Measurements from ENCODE around the gene IGFL4. TPM values are rescaled to one million over a fixed set of nuclear protein-coding genes. Genes with fewer than 3 reads are reported as not detected.

Gene IGFL4
- total RNA-seq, 2 donors from 2014 or later, result not detected

DNA sequence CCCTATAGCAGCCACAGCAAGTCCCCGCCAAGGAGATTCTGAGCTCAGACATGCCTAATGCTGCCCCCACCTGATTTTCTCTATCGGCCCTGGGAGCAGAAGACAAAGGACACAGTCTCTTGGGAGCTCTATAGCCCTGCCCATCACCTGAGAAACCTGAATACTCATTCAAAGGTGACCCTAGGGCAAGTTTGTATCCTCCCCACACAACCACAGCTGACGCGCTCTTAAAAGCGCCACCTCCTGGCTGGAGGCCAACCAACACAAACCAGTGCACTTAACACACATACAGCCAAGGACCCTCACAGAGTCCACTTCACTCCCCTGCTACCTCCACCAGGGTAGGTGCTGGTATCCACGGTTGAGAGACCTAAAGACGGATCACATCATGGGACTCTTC is 8.8 kb upstream of the IGFL4 start:
- H3K4me3 Mint-ChIP-seq, result no peak overlapping the region
- no peak overlapping the region for H3K27ac Mint-ChIP-seq
- H3K36me3 Mint-ChIP-seq (ENCODE audit: insufficient read depth in 2 of 2), result peaks cover 2 to 3% of the 10 kb centered on the region in 2 donors
- H3K27me3 Mint-ChIP-seq (ENCODE audit: low read depth), result peaks cover 73% of the 10 kb centered on the region
- ATAC-seq (replicated peaks in 1 of 2), result no peak
- H3K4me1 Mint-ChIP-seq (ENCODE audit: low read depth), result no peaks in the 10 kb centered on the region
- DNase-seq, result no peak
- peaks cover 0 to 4% of the 10 kb centered on the region in 2 donors for H3K9me3 Mint-ChIP-seq

DNA sequence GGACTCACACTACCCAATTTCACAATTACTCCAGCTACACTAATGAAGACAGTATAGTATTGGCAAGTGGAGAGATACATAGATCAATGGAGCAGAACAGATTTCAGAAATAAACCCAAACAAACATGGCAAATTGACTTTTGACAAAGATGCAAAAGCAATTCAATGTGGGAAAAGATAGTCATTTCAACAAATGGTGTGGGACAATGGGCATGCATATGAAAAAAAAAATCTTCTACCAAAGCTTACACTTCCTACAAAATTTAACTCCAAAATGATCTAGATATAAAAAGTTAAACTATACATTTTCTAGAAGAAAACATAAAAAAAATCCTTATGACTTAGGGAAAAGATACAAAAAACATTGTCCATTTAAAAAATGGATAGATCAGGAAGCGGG is 2.7 kb upstream of the IGFL4 start:
- Mint-ChIP-seq H3K4me3 (no peak overlapping the region), H3K4me1 (ENCODE audit: low read depth) (peaks cover 7% of the 10 kb centered on the region), H3K36me3 (ENCODE audit: insufficient read depth in 2 of 2) (peaks cover 6 to 8% of the 10 kb centered on the region in 2 donors), H3K27me3 (ENCODE audit: low read depth) (peaks cover 82% of the 10 kb centered on the region), H3K9me3 (peaks cover 1 to 7% of the 10 kb centered on the region in 2 donors), H3K27ac (no peak overlapping the region)
- ATAC-seq (replicated peaks in 1 of 2) (no peak), DNase-seq (no peak)

DNA sequence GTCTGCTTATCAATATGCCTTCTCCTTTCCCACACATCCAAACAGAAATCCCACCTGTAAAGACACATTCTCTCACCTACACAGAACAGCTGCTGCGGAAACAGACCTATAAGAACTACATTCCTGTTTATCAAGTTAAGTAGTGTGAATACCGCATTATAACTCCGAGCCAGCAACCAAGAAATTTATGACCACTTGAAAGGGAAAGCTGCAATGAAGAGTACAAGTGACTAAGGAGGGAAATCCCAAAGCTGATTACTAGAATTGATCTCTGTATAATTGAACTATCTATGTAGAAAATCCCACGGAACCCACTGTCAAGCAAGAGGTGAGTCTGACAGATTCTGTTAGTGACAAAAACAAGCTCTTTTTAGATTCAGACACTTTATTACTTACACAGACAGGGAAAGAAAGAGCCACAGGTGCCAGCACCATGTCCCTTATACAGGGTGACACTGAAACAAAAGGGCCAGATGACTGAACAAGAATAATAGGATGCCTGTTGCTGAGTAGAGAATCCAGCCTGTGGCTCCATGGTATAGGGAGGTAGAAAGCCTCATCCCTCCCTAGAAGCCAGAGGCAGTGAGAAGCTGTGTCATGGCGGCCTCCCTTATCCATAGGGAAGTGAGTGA is 1.6 kb upstream of the IGFL4 start:
- H3K27me3 Mint-ChIP-seq (ENCODE audit: low read depth), result peaks cover 74% of the 10 kb centered on the region

DNA sequence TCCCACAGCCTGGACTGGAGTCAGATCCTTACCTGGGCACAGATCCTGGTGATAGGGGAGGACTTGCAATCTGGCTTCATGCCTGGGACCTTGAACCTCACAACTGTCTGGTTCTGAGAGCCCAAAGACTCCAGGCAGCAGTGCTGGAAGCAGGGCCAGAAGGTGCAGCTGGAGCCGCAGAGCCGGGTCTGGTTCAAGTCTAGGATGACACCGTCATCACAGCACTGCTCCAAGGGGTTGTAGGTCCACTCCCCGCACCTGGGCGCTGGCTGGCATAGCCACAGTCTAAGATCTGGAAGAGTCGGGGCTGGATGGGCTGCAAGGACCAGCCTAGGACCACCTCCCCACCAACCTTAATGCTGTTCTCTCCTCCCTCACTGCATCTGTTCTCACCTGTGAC is 677 bp downstream of the IGFL4 start:
- Mint-ChIP-seq H3K9me3 (peaks cover 1 to 3% of the 10 kb centered on the region in 2 donors), H3K4me1 (ENCODE audit: low read depth) (peaks cover 7% of the 10 kb centered on the region), H3K36me3 (ENCODE audit: insufficient read depth in 2 of 2) (peaks cover 3 to 8% of the 10 kb centered on the region in 2 donors), H3K27me3 (ENCODE audit: low read depth) (peaks cover 60% of the 10 kb centered on the region), H3K4me3 (no peak overlapping the region), H3K27ac (no peak overlapping the region)
- ATAC-seq (replicated peaks in 1 of 2) (no peak), DNase-seq (no peak)

More for the DNA sequence above, 1.6 kb upstream of the IGFL4 start:
- peaks cover 6 to 8% of the 10 kb centered on the region in 2 donors for H3K36me3 Mint-ChIP-seq (ENCODE audit: insufficient read depth in 2 of 2)
- peaks cover 7% of the 10 kb centered on the region for H3K4me1 Mint-ChIP-seq (ENCODE audit: low read depth)
- H3K4me3 Mint-ChIP-seq, result no peak overlapping the region
- no peak overlapping the region for H3K27ac Mint-ChIP-seq
- peak; percentile 57 to 70 for ATAC-seq (replicated peaks in 1 of 2)
- DNase-seq, result no peak
- H3K9me3 Mint-ChIP-seq, result peaks cover 1 to 7% of the 10 kb centered on the region in 2 donors

DNA sequence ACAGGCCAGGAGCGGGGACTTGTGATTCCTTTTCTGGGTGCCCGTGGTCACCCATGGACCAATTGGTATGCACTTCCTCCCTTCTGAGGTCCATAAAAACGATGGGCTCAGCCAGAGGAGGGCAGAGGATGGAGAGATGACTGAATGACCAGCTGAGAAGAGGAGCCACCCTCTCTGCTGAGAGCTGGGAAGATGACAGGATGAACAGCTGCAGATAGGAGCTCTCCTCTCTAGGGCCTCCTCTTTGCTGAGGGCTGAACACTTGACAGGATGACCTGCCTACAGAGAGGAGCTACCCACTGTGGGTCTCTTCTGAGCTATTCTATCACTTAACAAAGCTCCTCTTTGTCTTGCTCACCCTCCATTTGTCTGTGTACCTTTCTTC is 4.1 kb downstream of the IGFL4 start:
- Mint-ChIP-seq H3K27me3 (ENCODE audit: low read depth) (peaks cover 35% of the 10 kb centered on the region), H3K9me3 (no peaks in the 10 kb centered on the region), H3K36me3 (ENCODE audit: insufficient read depth in 2 of 2) (no peaks in the 10 kb centered on the region), H3K4me3 (no peak overlapping the region), H3K27ac (no peak overlapping the region), H3K4me1 (ENCODE audit: low read depth) (no peaks in the 10 kb centered on the region)
- DNase-seq, result no peak
- ATAC-seq (replicated peaks in 1 of 2), result no peak

DNA sequence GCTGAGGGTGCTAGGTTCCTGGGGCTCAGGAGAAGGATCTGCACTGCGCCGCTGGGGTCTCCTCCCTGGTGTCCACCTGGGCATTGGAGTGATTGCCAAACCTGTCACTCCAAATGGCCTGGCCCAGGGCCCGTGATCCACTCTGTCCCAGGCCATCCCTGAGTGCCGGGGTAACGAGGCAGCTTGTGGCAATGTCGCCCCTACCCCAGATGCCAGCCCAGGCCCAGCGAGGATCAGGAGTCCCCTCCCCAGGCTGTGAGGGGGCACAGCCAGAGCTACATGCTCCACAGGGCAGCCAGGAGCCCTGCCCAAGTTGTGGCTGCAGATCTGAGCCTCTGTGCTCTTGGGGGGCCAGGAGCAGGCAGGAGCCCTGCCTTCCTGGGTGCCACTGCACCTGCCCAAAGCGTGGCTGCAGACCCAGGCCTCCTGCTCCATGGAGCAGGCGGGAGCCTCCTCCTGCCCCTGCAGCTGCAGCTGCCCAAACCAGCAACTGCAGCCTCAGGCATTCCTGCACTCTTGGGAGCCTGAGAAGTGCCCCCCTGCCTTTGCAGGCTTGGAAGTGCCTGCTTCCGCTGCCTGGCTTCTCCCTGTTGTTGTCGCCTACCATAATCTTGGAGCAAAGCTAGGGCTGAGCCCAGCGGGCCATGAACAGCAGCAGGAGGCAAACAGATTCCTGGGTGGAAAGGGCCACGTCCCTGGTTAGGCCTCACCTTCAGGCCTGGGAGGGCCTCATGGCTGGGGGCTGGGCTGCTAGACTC is 4.6 kb downstream of the IGFL4 start:
- no peak for ATAC-seq (replicated peaks in 1 of 2)
- DNase-seq, result no peak
- Mint-ChIP-seq H3K9me3 (no peaks in the 10 kb centered on the region), H3K4me1 (ENCODE audit: low read depth) (no peaks in the 10 kb centered on the region), H3K4me3 (no peak overlapping the region), H3K27me3 (ENCODE audit: low read depth) (peaks cover 33% of the 10 kb centered on the region), H3K36me3 (ENCODE audit: insufficient read depth in 2 of 2) (no peaks in the 10 kb centered on the region), H3K27ac (no peak overlapping the region)

DNA sequence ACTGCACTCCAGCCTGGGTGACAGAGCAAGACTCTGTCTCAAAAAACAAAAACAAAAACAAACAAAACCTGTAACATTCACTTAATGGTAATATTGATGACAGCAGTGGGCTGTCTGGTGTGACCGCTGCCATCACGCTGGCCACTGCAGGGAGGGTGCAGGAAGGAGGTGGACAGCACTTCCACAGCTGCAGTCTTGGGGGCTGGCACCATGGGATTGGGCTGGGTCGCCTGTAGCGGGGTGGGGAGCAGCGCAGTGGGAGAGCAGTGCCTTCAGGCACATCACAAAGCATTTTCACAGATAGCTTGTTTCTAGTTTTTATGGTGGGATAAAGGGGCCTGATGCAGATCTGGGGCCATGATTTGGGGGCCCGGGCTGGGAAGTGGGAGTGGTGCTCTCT is 5.3 kb downstream of the IGFL4 start:
- H3K36me3 Mint-ChIP-seq (ENCODE audit: insufficient read depth in 2 of 2), result no peaks in the 10 kb centered on the region
- DNase-seq (no peak), ATAC-seq (replicated peaks in 1 of 2) (no peak)
- no peaks in the 10 kb centered on the region for H3K9me3 Mint-ChIP-seq
- no peak overlapping the region for H3K27ac Mint-ChIP-seq
- H3K4me1 Mint-ChIP-seq (ENCODE audit: low read depth), result no peaks in the 10 kb centered on the region
- no peak overlapping the region for H3K4me3 Mint-ChIP-seq
- H3K27me3 Mint-ChIP-seq (ENCODE audit: low read depth), result peaks cover 33% of the 10 kb centered on the region

DNA sequence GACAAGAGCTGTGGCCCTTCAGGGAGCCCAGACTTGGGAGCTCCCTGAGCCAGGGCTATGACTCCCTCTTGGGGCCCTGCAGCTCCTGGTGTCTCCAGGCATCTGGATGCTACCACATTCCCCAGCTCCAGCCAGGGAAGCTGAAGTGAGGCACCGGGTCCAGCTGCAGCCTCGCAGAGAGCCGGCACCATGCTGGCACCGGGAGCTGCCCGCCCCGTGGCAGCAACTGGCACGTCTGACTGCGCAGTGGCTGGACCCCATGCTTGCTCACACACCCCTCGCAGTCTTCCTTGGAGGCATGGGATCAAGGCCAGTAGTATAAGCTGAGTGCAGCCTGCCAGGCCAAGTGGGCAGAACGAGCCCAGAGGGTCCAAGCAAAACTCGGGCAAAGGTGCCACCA is 7.4 kb downstream of the IGFL4 start:
- Mint-ChIP-seq H3K4me1 (ENCODE audit: low read depth) (peaks cover 5% of the 10 kb centered on the region), H3K4me3 (no peak overlapping the region), H3K27ac (no peak overlapping the region), H3K36me3 (ENCODE audit: insufficient read depth in 2 of 2) (no peaks in the 10 kb centered on the region), H3K27me3 (ENCODE audit: low read depth) (peaks cover 34% of the 10 kb centered on the region), H3K9me3 (no peaks in the 10 kb centered on the region)
- ATAC-seq (replicated peaks in 1 of 2) (no peak), DNase-seq (no peak)

DNA sequence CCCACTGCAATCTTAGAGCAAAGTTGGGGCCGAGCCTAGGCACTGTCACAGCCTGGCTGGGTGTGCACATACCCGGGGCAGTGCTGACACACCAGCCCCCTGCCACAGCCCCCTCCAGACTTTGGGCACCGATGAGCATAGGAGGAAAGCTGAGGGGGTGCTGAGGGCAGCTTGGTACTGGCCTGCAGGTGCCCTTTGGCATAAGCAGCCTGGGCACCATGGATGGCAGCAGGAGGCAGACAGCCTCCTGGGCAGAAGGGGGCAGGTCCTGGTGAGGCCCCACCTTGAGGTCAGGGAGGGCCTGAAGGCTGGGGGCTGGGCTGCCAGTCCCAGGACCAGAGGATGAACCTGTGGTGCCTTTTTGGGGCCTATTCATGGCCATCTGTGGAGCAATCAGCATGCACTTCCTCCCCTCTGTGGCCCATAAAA is 8.2 kb downstream of the IGFL4 start:
- Mint-ChIP-seq H3K4me3 (no peak overlapping the region), H3K36me3 (ENCODE audit: insufficient read depth in 2 of 2) (no peaks in the 10 kb centered on the region), H3K9me3 (no peaks in the 10 kb centered on the region), H3K4me1 (ENCODE audit: low read depth) (peaks cover 5% of the 10 kb centered on the region), H3K27ac (no peak overlapping the region), H3K27me3 (ENCODE audit: low read depth) (peaks cover 34% of the 10 kb centered on the region)
- ATAC-seq (replicated peaks in 1 of 2) (no peak), DNase-seq (no peak)

DNA sequence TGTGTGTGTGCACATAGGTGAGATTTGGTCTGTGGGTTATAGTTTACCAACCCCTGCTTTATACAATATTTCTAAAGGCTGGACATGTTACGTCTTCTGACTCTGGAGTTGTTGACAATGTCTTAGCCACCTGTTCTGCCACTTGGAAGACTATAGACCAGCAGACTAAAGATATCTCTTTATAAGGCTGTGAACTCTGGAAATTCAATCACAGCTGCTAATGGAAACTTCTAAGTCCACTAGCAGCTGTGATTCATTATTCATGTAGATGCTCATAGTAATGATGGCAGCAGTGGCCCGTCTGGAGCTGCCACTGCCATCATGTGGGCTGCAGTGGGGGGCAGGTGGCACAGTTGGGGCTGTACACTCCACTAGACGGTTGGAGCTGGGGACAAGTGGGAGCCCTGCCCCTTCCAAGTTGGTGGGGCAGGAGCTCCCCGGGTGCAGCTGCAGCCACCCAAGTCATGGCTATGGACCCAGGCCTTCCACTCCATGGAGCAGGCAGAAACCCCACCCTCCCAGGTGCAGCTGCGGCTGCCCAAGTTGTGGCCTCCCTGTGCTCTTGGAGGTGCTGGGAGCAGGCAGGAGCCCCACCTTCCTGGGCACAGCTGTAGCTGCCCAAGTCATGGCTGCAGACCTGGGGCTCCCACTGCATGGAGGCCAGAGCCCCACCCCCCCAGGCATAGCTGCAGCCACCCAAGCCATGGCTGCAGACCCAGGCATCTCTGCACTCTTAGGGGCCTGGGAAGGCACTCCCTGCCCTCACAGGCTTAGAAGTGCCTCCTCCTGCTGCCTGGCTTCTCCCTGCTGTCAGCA is 8.8 kb downstream of the IGFL4 start:
- Mint-ChIP-seq H3K27ac (no peak overlapping the region), H3K27me3 (ENCODE audit: low read depth) (peaks cover 29% of the 10 kb centered on the region), H3K4me3 (no peak overlapping the region), H3K4me1 (ENCODE audit: low read depth) (peaks cover 6% of the 10 kb centered on the region), H3K36me3 (ENCODE audit: insufficient read depth in 2 of 2) (no peaks in the 10 kb centered on the region), H3K9me3 (no peaks in the 10 kb centered on the region)
- no peak for ATAC-seq (replicated peaks in 1 of 2)
- DNase-seq, result no peak

DNA sequence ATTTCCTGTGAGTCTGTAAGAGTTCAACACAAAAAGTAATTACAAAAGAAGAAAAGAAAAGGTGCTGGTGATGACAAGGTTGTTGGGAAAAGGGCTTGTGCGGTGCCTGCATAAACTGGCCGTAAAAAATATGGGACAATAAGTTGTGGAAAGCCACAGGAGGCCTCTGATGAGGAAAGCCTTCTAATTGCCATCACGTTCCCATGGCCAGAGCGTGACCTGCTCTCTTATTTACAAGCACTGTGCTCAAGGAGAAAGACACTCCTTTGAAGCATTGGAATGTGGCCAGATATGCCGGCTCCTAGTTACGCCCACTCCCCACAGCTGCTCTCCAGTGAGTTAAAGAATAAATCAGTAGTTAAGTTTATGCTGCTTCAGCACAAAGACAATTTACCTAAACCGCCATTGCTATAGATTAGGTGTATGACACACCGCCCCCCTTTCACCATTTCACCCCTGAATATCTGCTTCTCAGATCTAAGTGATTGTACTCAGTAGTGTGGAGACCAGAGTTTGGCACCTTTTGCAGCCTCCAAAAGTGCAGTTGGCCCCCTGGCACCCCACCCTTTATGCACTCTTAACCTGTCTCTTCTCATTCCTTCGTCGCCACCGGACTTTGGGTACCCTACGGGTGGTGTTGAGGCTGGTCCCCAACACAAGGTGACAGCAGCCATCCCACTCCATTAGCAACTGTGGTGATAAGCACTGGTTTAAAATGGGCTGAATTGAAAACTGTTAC is 9.8 kb downstream of the IGFL4 start:
- H3K27me3 Mint-ChIP-seq (ENCODE audit: low read depth), result peaks cover 33% of the 10 kb centered on the region
- no peak for DNase-seq
- H3K27ac Mint-ChIP-seq, result no peak overlapping the region
- no peak overlapping the region for H3K4me3 Mint-ChIP-seq
- H3K9me3 Mint-ChIP-seq, result no peaks in the 10 kb centered on the region
- no peak for ATAC-seq (replicated peaks in 1 of 2)
- H3K36me3 Mint-ChIP-seq (ENCODE audit: insufficient read depth in 2 of 2), result no peaks in the 10 kb centered on the region
- H3K4me1 Mint-ChIP-seq (ENCODE audit: low read depth), result peaks cover 16% of the 10 kb centered on the region

DNA sequence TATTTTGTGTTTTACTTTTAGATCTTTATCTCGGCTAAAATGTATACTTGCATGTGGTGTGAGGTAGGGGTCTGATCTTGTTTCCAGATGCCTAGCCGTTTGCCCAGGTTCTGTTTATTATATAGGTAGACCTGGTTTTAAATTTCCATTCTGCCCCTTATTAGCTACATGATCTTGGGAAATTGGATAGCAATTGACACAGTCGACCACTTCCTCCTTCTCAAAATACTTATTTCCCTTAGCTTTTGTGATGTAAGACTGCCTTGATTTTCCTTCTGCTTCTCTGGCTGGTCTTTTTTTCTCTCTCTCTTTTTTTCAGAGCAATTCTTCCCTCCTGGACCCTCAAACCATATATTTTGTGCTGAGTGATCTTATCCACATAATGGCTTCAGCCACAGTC is 15.0 kb downstream of the IGFL4 start:
- DNase-seq (no peak), ATAC-seq (replicated peaks in 1 of 2) (no peak)
- peaks cover 51% of the 10 kb centered on the region for H3K27me3 Mint-ChIP-seq (ENCODE audit: low read depth)
- no peaks in the 10 kb centered on the region for H3K36me3 Mint-ChIP-seq (ENCODE audit: insufficient read depth in 2 of 2)
- H3K4me3 Mint-ChIP-seq, result no peak overlapping the region
- H3K4me1 Mint-ChIP-seq (ENCODE audit: low read depth), result peaks cover 22% of the 10 kb centered on the region
- H3K27ac Mint-ChIP-seq, result no peak overlapping the region
- H3K9me3 Mint-ChIP-seq, result no peaks in the 10 kb centered on the region

Data from activated T-cell treated with anti-CD3 and anti-CD28 coated beads, Interleukin-2, amount 50 U/mL, for 72 hours (primary cell).